HFF-Myc (cell line): ENCODE measurements around the gene NLRP1.
"Not testable (repeated sequence)": the region's sequence is repeated elsewhere in the genome, so short reads cannot be mapped to it uniquely, and the experiment has no call there.

Experiments
- DNase-seq: peaks from one replicate; pipeline ENCODE4 v3.0.0-alpha.2; 2011; ENCODE audit warnings: low read depth; ENCODE audit errors: extremely low read depth
- H3K4me3 ChIP-seq: replicated peaks from 2 replicates; pipeline ENCODE4 v1.5.1; 2011; ENCODE audit warnings: low read depth, mild to moderate bottlenecking, control low read depth, low read length
- TF ChIP-seq, protein P1 (sequence below): IDR thresholded peaks from 2 replicates; pipeline ENCODE4 v1.5.1; 2012; ENCODE audit warnings: mild to moderate bottlenecking, low read depth, low read length, control low read depth; ENCODE audit errors: missing control alignments

Gene NLRP1

DNA sequence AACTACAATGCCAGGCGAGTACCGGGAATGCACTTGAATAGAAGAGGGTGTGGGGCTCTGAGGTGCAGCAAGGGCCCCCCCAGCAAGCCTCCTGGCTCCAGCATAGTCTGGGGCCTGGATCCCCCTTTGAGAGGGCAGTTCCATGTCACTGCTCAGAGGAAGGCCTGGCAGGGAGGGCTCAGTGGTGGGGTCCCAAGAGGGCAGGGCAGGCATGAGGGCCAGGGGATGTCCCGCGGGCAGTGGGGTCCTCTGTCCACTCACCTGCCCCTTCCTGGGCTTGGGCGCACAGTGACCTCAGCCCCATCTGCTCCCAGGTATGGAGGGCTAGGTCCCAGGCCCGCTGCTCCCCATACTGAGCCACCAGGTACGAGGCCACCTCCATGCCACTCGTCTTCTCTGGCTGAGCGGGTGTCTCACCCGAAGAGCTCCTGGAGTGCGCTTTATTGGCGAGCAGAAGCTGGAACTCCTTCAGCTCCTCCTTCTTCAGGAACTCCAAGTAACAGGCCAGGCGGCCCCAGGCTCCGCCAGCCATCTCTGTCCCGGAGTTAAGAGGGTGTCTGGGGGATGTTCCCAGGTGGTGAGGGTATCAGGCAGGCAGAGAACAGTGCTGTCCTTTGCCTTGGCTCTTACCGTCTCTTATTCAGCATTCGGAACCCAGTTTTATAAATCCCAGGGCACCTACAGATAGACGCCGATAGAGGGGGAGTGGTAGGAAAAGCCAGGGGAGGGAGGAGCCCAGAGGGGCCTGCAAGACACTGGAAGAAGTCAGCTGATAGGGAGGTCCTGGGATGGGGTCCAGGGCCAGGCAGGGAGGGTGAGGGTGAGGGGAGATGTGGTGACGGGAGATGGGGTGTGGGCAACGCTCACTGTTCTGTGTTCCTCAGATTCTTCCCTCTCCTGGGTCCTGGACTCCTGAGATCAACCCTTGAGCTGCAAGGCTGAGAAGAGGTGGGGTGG lies 605 bp downstream of the NLRP1 start:
- DNase-seq = no peak
- TF ChIP-seq, protein P1, sequence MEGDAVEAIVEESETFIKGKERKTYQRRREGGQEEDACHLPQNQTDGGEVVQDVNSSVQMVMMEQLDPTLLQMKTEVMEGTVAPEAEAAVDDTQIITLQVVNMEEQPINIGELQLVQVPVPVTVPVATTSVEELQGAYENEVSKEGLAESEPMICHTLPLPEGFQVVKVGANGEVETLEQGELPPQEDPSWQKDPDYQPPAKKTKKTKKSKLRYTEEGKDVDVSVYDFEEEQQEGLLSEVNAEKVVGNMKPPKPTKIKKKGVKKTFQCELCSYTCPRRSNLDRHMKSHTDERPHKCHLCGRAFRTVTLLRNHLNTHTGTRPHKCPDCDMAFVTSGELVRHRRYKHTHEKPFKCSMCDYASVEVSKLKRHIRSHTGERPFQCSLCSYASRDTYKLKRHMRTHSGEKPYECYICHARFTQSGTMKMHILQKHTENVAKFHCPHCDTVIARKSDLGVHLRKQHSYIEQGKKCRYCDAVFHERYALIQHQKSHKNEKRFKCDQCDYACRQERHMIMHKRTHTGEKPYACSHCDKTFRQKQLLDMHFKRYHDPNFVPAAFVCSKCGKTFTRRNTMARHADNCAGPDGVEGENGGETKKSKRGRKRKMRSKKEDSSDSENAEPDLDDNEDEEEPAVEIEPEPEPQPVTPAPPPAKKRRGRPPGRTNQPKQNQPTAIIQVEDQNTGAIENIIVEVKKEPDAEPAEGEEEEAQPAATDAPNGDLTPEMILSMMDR = no peak
- H3K4me3 ChIP-seq = peak overlapping the region; percentile 36

DNA sequence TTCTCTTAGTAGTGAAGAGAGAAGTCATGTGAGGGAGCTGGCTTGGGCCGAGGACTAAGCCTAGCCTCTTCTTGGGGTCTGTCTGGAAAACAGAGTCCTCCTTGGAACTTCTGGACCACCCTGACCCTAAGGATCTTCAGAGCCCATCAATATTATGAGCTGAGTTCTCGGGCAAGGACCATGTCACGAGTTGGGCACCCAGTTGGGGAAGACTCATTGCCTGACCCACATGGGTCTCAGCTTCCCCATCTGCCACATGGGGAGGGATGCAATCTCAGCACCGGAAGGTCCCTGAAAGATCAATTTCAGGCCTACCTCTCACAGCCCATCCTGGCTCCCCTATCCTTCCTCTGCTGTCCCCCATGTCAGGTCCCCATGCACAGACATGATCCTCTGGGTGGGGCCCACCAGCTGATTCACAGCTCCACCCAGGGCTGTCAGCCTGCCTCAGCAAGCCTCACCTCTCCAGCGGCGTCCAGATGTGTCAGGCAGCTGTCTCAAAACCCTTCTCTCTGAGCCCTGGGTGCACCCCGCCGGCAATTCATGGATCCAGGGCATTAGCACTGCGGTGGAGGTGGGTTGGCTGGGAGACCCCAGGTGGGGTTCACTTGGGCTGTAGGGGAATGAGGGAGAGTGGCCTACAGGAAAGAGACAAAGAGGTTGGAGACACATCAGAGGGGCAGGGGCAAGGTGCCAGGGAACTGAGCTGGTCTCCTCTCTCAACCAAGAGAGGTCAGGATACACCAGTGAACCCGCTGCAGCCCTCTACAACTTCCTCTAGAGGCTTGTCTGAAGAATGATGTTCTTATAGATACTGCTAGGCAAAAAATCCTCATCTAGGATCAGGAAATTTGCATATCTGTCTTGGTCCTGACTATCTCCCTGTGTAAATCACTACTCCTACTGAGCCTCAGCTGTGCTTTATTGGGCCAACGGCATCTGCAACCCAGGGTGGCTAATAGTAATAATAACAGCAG lies 1.8 kb downstream of the NLRP1 start:
- no peak for DNase-seq
- H3K4me3 ChIP-seq = no peak overlapping the region
- TF ChIP-seq, protein P1 = no peak

DNA sequence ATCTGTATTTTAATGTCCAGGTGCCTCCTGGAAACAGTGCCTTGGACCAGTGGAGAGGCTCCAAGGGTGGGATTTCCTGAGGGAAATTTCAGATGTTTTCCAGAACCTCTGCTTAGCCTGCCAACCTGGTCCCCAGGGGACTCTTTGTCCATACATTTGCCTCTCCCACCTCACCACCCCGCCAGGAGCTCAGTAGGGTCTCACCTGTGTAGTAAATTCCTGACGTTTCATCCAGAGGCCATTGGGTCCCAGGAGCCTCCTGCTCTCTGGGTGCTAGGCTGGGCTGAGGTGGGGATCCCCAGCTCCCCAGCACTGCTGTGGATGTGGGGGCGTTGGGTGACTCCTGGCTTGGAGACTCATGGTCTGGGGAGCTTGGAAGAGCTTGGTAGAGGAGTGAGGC lies 2.7 kb downstream of the NLRP1 start:
- no peak for DNase-seq
- H3K4me3 ChIP-seq = no peak overlapping the region
- TF ChIP-seq, protein P1 = no peak

DNA sequence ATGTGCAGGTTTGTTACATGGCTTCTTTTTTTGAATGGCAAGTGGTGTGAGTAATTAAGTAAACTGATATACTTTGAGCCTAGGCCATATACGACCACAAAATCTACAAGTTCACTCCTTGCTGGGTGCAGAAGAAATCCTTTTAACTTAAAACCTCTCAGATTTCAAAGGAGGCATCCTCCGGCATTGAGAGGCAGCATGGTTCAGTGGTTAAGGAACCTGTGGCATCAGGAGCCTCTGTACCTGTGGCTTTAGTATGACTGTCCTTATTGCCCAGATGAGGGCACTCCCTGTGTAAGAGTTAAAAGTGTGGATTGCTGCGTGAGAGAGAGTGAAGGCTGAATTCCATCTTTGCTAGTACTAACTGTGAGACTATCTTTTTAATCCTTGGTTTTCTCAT lies 3.3 kb downstream of the NLRP1 start:
- H3K4me3 ChIP-seq = no peak overlapping the region
- TF ChIP-seq, protein P1 = no peak
- DNase-seq = no peak

DNA sequence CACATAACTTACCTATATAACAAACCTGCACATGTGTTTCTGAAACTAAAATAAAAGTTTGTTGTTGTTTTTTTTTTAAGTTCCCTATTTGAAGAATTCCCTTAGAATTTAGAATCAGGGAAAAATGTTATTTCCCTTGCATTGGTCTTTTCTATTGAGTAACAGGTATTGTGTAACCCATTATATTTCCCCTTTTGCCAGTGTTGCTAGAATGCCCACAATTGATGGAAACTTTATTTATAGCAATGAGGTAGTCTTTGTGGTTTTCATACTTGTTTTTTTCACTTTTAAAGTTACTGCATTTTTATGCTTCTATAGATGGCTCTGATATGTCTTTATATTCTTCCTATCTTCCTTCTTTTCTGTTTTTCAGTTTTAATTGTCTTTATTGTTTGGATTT lies 3.9 kb downstream of the NLRP1 start:
- TF ChIP-seq, protein P1 = no peak
- no peak overlapping the region for H3K4me3 ChIP-seq

DNA sequence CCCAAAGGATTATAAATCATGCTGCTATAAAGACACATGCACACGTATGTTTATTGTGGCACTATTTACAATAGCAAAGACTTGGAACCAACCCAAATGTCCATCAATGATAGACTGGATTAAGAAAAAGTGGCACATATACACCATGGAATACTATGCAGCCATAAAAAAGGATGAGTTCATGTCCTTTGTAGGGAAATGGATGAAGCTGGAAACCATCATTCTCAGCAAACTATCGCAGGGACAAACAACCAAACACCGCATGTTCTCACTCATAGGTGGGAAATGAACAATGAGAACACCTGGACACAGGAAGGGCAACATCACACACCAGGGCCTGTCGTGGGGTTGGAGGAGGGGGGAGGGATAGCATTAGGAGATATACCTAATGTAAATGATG lies 5.5 kb downstream of the NLRP1 start:
- not testable (repeated sequence) for DNase-seq, H3K4me3 ChIP-seq

More for the DNA sequence above, 3.9 kb downstream of the NLRP1 start:
- DNase-seq = no peak

DNA sequence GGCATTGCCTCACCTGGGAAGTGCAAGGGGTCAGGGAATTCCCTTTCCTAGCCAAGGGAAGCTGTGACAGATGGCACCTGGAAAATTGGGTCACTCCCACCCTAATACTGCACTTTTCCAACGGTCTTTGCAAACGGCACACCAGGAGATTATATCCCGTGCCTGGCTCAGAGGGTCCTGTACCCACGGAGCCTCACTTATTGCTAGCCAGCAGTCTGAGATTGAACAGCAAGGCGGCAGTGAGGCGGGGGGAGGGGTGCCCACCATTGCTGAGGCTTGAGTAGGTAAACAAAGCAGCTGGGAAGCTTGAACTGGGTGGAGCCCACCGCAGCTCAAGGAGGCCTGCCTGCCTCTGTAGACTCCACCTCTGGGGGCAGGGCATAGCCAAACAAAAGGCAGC lies 11.3 kb downstream of the NLRP1 start:
- not testable (repeated sequence) for H3K4me3 ChIP-seq, DNase-seq
